ENCODE data around the gene RNF121. TPM values are rescaled to one million over a fixed set of nuclear protein-coding genes. Genes with fewer than 3 reads are reported as not detected.

The RNF121 gene
- total RNA-seq, 6 donors from 2014 or later: 16.0 to 112 (median 28.3) TPM

DNA sequence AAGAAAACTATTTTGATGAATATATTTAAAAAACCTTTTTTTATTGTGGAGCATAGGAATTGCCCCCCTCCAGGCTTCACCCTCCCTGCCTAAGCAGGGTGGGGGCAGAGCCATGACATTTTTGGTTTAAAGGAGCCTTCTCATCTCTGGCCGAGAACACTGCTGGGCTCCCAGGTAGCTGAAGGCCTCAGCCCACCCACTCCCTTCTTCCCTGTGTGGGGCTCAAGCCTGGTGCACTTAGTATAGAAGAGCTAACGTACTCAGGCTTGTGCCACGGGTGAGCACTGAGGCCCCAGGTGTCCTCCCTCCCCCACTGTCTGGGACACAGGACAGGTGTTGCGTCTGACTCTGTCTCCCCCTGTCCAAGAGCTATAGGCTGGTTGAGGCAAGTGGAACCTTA lies 67.7 kb downstream of the RNF121 start:
- H3K9me3 ChIP-seq: no peaks in the 10 kb centered on the region
- H3K4me3 ChIP-seq: no peak overlapping the region
- peaks cover 0 to 20% (median 3%) of the 10 kb centered on the region in 4 donors for H3K36me3 ChIP-seq
- H3K27me3 ChIP-seq: no peaks in the 10 kb centered on the region
- peaks cover 27 to 28% (median 28%) of the 10 kb centered on the region in 4 donors for H3K4me1 ChIP-seq
- H3K27ac ChIP-seq: peak overlapping the region in 1 of 4 donors; percentile 34
- TF ChIP-seq, protein P1, sequence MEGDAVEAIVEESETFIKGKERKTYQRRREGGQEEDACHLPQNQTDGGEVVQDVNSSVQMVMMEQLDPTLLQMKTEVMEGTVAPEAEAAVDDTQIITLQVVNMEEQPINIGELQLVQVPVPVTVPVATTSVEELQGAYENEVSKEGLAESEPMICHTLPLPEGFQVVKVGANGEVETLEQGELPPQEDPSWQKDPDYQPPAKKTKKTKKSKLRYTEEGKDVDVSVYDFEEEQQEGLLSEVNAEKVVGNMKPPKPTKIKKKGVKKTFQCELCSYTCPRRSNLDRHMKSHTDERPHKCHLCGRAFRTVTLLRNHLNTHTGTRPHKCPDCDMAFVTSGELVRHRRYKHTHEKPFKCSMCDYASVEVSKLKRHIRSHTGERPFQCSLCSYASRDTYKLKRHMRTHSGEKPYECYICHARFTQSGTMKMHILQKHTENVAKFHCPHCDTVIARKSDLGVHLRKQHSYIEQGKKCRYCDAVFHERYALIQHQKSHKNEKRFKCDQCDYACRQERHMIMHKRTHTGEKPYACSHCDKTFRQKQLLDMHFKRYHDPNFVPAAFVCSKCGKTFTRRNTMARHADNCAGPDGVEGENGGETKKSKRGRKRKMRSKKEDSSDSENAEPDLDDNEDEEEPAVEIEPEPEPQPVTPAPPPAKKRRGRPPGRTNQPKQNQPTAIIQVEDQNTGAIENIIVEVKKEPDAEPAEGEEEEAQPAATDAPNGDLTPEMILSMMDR (IDR thresholded peaks at IDR 0.05): no peak
- WGBS, 2 donors: 89 to 95% methylated on average over 3 to 4 of the region's 4 CpGs
- ATAC-seq (ENCODE audit: low FRiP score in 2 of 2) (no peak), DNase-seq (no peak)

DNA sequence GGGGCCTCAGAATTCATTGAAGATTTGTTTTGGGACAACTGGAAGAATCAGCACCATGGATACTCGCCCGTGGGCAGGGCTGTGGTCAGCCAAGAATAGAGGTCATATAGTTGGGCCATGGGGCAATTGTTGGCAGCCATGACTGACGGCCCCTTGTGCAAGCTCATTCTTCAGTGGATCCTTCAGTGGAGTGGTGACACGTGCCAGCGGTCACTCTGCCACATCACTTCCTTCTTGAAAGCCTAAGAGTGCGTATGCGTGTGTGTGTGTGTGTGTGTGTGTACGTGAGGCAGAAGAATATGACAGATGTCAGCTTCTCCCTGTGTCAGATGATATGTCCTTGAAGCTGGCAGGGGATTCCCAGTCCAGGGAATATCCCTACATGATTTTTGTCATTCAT lies 68.1 kb downstream of the RNF121 start:
- no peaks in the 10 kb centered on the region for H3K9me3 ChIP-seq
- ATAC-seq (ENCODE audit: low FRiP score in 2 of 2) (peak; percentile 59 to 75), DNase-seq (peak in 1 of 2 donors; percentile 92)
- peak overlapping the region in 1 of 4 donors; percentile 34 for H3K27ac ChIP-seq
- no peaks in the 10 kb centered on the region for H3K27me3 ChIP-seq
- TF ChIP-seq POLR2AphosphoS5 (IDR thresholded peaks at IDR 0.05) (peak; percentile 67 to 77), EP300 (IDR thresholded peaks at IDR 0.05) (peak in 2 of 4 donors; percentile 8 to 37), POLR2A (IDR thresholded peaks at IDR 0.05) (no peak)
- H3K4me1 ChIP-seq: peaks cover 27 to 31% (median 28%) of the 10 kb centered on the region in 4 donors
- 41 to 63% methylated on average over 8 of the region's 8 CpGs for WGBS, 2 donors
- peaks cover 0 to 25% (median 5%) of the 10 kb centered on the region in 4 donors for H3K36me3 ChIP-seq
- H3K4me3 ChIP-seq: no peak overlapping the region

DNA sequence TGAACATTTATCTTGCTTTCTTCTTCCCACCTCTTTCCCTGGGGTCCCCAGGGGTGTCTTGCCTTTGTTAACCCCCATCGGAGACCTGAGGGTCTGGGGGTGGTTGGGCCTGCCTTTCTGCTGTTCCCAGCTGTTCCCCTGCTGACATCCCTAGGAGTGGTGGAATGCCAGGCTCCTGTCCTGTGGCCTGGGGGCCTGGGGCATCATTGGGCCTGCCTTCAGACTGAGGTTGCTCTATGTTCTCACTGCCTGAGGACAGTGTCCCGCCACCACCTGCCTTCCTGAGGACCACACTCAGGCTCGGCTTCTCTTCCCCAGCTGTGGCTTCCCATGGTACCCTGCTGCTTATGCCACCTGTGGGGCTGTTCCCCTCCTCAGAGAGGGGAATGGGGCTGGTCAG lies 68.7 kb downstream of the RNF121 start:
- no peaks in the 10 kb centered on the region for H3K27me3 ChIP-seq
- H3K27ac ChIP-seq: peak overlapping the region; percentile 19 to 88 (median 81)
- WGBS, 2 donors: 94 to 97% methylated on average over 2 to 3 of the region's 3 CpGs
- TF ChIP-seq EP300 (IDR thresholded peaks at IDR 0.05) (no peak), POLR2AphosphoS5 (IDR thresholded peaks at IDR 0.05) (no peak), POLR2A (IDR thresholded peaks at IDR 0.05) (no peak)
- TF ChIP-seq, protein P1 (IDR thresholded peaks at IDR 0.05): no peak
- peaks cover 27 to 31% (median 28%) of the 10 kb centered on the region in 4 donors for H3K4me1 ChIP-seq
- ATAC-seq (ENCODE audit: low FRiP score in 2 of 2) (no peak), DNase-seq (no peak)
- H3K9me3 ChIP-seq: no peaks in the 10 kb centered on the region
- no peak overlapping the region for H3K4me3 ChIP-seq
- peaks cover 2 to 31% (median 12%) of the 10 kb centered on the region in 4 donors for H3K36me3 ChIP-seq

DNA sequence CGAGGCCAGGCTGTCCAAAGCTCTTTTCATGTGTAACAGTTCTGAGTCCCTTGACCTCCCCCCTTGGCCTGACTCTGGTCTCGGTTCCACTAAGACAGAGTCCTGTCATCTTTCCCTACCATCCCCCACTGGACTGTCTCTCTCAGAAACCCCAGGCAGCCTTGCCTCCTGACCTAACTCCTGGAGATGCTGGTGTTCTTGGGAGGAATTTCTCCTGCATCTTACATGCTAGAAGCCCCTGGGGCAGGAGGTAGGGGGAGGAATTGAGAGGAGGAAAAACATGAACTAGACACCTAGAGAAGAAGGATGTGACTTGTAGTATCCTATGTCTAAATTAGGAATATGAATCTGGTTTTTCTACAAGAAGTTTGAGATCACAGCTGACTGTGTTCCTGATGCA lies 69.2 kb downstream of the RNF121 start:
- no peak overlapping the region for H3K4me3 ChIP-seq
- H3K36me3 ChIP-seq: peaks cover 7 to 36% (median 17%) of the 10 kb centered on the region in 4 donors
- ATAC-seq (ENCODE audit: low FRiP score in 2 of 2): no peak
- H3K27ac ChIP-seq: peak overlapping the region; percentile 79 to 88 (median 82)
- WGBS, 2 donors: 94 to 95% methylated on average over 2 of the region's 2 CpGs
- TF ChIP-seq POLR2A (IDR thresholded peaks at IDR 0.05): no peak
- TF ChIP-seq, protein P1 (IDR thresholded peaks at IDR 0.05): no peak
- TF ChIP-seq POLR2AphosphoS5 (IDR thresholded peaks at IDR 0.05): no peak
- no peaks in the 10 kb centered on the region for H3K27me3 ChIP-seq
- no peak for DNase-seq
- peaks cover 27 to 31% (median 28%) of the 10 kb centered on the region in 4 donors for H3K4me1 ChIP-seq
- no peaks in the 10 kb centered on the region for H3K9me3 ChIP-seq

DNA sequence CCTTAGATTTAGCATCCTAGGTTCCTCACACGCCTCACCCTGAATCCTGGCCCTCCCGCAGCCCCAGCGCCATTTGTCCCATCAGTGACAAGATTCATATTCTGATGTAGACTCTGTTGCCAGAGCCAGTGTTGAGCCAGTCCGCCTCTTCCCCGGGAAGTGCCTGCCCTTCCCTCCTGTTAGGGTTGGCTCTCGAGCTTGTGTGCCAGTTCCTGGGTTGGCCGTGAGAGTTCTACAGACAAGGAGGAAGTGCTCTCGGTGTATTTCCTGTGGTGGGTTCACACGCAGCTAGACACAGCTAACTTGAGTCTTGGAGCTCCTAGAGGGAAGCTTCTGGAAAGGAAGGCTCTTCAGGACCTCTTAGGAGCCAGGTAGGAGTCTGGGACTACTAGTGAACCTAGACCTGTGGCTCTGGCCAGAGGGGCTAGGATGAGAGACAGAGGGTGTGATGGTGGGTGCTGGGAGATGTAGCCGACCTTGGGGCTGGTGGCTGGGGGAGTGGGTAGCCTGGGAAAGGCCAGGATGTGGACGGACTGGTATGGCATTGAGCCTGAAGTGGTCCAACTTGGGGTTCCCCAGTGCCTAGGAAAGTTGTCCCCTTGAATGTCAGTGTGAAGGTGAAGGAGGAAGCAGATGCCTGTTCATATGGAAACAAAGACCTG lies 69.9 kb downstream of the RNF121 start, which contains the start of gene IL18BP:
Gene IL18BP (plus strand): TSS at position 261 of the 662 bp plus-strand sequence. CDS start 1,076 bp downstream, outside the sequence.
- Histone ChIP-seq H3K4me3 (peak within 1 kb of the TSS; percentile 26 to 43 (median 34)), H3K27ac (peak within 1 kb of the TSS; percentile 79 to 88 (median 82)), H3K36me3 (peaks cover 12 to 43% (median 24%) of the 10 kb centered on the region in 4 donors), H3K4me1 (peaks cover 27 to 31% (median 28%) of the 10 kb centered on the region in 4 donors), H3K9me3 (no peaks in the 10 kb centered on the region), H3K27me3 (no peaks in the 10 kb centered on the region)
- 56 to 60% methylated on average over 11 of the region's 11 CpGs for WGBS, 2 donors
- DNase-seq (peak in 1 of 2 donors; percentile 68), ATAC-seq (ENCODE audit: low FRiP score in 2 of 2) (peak; percentile 6 to 60)
- TF ChIP-seq, protein P1 (IDR thresholded peaks at IDR 0.05): no peak
- peak in 1 of 2 donors; percentile 41 for TF ChIP-seq POLR2AphosphoS5 (IDR thresholded peaks at IDR 0.05)
- TF ChIP-seq EP300 (IDR thresholded peaks at IDR 0.05): no peak
- TF ChIP-seq POLR2A (IDR thresholded peaks at IDR 0.05): peak in 1 of 4 donors; percentile 42

Measured in upper lobe of left lung (tissue), 6 donors.